Occipital lobe (tissue), 2 donors: ENCODE measurements around the gene C20orf141. TPM values are rescaled to one million over a fixed set of nuclear protein-coding genes. Genes with fewer than 3 reads are reported as not detected.
"Not testable (repeated sequence)": the region's sequence is repeated elsewhere in the genome, so short reads cannot be mapped to it uniquely, and the experiment has no call there.

Experiments used
- DNase-seq: peaks from one replicate; lab custom pipeline; 2025; lab: John Stamatoyannopoulos, UW
- total RNA-seq: library from RNA; depleted of rRNA; stranded (reverse); fragments of >200 nt; gene quantifications from one replicate; pipeline ENCODE4 v1.2.3, GENCODE V29; 2014

C20orf141 gene, protein sequence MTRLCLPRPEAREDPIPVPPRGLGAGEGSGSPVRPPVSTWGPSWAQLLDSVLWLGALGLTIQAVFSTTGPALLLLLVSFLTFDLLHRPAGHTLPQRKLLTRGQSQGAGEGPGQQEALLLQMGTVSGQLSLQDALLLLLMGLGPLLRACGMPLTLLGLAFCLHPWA
- not detected for total RNA-seq

DNA sequence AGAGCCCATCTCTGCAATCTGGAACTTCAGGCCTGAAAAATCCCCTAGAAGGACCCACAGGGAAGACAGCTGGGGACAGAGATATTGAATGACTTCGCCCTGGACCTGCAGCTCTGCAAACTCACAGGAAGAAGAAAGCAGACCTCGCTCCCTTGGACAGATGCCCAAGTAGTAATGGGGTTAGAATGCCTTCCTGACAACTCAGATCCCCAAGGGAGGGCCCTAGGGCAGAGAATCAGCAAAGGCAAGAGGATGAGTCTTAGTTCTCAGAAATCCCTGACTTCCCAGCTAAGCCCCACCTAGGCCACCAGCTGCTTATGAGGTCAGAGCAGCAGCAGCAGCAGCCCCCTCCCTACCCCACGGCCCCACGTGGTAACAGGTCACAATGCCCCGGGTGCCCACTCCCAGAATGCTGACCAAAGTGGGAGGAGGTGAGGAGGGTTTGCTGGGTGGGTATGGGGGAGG, at the start of gene C20orf141:
TSS of gene C20orf141 (plus strand) at position 401 of the 465 bp plus-strand sequence. CDS start 198 bp downstream, outside the sequence.
- DNase-seq: no peak

DNA sequence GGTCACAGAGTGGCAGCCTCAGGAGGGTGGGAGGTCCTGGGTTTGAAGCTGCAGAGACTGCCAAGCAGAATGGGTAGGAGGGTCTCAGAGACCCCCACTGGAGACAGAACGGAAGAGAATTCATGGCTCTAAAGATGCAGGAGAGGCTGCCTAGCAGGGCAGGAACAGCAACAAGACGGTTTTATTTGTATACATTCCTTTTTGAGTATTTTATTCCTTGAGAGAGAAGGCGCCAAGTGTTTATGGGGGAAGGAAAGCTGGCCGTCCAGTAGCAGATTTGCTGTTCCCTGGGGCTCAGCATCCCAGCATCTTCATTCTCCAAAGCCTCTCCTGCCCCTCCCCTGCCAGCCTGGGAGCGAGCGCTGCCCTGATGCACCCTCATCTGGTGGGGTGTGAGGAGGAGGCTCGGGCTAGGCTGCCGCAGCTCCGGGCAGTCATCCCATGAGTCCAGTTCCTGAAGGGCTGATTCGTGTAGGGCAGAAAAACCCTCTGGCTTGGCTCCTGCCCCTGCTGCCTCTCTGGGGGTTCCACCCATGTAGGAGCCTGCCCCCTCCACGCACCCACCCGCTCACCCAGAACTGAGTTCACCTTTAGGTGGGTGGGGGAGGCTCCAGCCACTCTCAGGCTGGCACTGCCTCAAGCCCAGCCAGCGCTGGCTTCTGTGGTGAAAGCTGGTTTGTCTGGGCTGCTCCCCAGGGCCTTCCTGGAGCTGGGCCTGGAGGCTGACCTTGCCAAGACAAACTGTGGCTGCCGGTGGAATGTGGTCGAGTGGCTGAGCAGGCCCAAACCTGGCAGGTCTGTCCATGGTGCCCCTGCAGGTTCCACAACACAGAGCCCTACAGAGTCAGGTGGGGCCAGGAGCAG, 46.8 kb upstream of the C20orf141 start:
- DNase-seq: no peak

DNA sequence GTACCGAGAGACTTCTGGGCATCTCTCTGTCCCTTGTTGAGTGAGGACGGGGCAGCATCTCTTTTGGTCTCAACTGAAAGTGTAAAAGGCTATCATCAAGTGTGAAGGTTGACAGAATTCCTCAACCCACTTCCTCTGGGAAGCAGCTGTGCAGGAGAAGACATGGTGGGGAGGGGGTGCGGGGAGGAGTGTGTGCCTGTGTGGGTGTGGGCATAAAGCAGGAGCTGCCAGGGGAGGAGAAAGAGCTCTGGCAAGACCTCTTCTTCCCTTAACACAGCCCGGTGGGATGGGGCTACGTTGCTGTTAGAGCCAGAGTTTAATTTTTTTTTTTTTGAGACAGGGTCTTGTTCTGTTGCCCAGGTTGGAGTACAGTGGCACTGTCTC, 46.2 kb upstream of the C20orf141 start:
- DNase-seq: no peak

DNA sequence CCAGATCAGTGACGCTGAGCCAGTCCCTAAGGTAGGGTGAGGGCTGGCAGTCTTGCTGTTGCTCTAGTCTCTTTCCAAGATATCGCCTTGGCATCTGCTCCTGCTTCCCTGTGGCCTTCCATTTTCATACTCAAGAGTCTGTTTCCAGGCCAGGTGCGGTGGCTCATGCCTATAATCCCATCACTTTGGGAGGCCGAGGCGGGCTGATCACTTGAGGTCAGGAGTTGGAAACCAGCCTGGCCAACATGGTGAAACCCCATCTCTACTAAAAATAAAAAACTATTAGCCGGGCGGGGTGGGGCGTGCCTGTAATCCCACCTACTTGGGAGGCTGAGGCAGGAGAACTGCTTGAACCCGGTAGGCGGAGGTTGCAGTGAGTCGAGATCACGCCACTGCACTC, 44.7 kb upstream of the C20orf141 start:
- DNase-seq: not testable (repeated sequence)

DNA sequence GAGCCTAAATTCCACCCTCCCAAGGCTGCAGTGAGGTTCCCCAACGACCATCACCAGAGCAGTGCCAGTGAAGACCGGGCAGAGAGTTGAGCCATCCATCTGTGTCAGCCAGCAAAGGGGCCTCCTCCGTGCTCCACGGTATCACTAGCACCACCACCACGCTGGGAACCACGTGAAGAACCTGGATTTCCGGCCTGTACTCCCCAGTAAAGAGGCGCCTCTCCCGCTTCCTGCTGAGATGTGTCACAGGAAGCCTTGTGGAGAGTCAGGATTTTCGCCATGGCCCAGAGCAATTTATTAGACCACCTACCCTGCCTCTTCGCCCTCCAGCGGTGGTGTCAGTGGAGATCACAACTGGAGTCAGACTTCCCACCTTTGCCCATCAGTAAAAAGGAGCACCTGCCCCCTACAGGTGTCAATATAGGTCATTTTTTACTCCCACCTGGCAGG, 43.1 kb upstream of the C20orf141 start:
- no peak for DNase-seq

DNA sequence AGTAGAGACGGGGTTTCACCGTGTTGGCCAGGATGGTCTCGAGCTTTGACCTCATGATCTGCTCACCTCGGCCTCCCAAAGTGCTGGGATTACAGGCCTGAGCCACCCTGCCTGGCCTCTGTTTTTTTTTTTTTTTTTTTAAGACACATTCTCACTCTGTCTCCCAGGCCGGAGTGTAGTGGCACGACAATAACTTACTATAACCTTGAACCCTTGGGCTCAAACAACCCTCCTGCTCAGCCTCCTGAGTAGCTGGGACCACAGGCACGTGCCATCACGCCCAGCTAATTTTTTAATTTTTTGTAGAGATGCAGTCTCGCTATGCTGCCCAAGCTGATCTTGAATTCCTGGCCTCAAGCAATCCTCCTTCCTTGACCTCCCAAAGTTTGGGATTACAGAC, 41.0 kb upstream of the C20orf141 start:
- no peak for DNase-seq

DNA sequence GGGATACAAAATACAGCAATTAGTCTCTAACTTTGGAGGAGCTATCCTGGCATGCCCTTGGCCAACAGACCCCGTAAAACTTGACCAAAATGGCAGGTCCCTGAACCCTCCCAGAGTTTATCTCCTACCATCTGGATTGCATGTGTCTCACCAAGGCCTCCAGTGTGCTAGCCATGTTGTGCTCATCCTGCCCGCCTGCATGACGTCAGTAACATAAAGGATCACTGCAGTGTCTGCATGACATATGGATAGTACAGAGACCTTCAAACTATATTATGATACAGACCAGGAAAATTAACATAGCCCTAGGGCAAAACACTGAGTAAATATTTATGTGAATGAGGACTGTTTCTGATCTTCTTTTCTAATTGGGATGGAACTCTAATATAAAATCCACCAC, 39.6 kb upstream of the C20orf141 start:
- DNase-seq: no peak

DNA sequence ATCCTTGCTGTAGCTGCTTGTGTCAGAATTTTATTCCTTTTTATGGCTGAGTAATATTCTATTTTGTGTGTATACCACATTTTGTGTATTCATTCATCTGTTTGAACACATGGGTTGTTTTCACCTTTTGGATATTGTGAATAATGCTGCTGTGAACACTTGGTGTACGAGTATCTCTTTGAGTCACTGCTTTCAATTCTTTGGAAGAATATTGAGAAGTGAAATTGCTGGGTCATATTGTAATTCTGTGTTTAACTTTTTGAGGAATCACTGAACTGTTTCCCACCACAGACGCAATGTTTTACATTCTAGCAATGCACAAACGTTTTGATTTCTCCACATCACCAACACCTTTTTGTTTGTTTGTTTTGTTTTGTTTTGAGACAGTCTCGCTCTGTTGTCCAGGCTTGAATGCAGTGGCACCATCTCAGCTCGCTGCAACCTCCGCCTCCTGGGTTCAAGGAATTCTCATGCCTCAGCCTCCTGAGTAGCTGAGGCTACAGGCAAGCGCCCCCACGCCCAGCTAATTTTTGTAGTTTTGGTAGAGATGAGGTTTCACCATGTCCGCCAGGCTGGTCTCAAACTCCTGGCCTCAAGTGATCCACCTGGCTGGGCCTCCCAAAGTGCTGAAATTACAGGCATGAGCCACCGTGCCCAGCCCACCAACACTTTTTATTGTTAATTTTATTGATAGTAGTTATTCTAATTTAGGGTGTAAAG, 36.0 kb upstream of the C20orf141 start:
- DNase-seq: no peak

DNA sequence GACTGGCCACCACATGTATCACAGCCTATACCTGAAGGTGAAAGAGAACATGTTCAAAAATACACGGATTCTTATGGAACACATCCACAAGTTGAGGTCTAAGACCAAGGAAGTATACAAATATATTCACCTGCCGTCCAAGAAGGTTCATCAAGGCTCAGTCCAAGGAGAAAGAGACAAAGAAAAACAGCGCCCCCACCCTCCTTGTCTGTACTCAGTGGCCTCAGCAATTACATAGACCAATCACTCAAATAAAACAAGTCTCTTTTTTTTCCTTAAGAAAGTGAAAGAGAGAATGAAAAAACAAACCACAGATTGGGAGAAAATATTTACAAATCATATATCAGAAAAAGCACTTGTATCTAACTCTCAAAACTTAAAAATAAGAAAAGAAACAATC, 33.8 kb upstream of the C20orf141 start:
- no peak for DNase-seq

DNA sequence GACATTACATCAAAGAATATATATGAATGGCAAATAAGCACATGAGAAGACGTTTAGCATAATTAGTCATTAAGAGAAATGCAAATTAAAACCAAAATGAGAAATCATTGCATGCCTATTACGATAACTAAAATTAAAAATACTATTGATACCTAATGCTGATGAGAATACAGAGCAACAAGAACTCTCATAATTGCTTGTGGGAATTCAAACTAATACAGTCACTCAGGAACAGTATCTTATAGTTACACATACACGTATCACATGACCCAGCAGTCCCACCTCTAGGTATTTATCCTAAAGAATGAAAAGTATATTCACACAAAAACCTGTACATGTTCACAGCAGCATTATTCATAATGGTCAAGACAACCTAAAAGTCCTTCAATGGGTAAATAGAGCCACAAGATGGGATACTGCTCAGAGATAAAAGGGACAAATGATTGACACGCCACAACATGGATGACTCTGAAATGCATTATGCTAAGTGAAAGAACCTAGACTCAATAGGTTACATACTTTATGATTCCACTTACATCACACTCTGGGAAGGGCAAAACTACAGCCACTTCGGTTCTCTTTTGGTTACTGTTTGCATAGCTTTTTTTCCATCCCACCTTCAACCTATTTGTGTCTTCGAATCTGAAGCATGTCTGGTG, 30.8 kb upstream of the C20orf141 start:
- no peak for DNase-seq

DNA sequence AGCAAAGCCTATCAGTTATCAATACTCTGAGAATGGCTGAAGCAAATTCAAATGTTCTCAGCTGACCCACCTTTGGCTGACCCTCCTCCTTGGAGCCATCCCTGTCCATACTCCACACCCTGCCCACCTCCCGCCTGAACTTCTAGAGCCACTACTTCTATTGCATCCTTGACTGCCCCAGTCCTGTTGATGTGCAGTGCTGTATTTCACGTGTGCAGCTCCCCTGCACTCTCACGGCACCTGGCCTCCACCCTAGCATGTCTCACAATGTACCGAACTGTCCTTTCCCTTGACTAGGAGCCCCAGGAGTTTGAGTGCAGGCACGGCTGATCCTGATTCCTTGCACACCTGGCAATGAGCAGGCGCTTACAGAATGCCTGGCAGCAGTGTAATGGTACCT, 21.3 kb upstream of the C20orf141 start:
- DNase-seq: no peak

DNA sequence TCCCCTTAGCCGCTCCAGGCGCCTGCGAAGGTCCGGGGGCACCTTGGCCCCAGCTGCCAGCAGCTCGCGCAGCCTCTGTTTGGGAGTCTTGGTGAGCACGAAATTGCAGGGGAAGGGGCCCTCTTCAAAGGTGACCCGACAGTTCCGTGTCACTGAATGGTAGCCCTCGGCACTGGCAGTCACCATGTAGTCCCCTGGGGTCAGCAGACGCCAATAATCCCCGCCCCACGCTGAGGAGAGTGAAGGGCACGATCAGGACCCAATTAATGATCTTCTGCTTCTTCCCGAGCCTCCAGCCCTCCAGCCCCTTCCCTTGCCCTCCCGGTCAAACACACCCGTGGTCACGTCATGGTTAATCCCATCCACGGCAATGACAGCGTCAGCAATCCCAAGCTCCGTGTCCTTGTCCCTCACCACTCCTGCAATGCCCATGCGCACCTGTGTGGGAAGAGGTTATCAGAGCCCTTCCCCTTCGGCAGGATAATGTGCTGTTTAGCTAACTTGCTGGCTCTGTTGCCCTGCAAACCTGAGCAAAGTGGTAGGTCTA, 20.5 kb upstream of the C20orf141 start:
- DNase-seq: no peak

DNA sequence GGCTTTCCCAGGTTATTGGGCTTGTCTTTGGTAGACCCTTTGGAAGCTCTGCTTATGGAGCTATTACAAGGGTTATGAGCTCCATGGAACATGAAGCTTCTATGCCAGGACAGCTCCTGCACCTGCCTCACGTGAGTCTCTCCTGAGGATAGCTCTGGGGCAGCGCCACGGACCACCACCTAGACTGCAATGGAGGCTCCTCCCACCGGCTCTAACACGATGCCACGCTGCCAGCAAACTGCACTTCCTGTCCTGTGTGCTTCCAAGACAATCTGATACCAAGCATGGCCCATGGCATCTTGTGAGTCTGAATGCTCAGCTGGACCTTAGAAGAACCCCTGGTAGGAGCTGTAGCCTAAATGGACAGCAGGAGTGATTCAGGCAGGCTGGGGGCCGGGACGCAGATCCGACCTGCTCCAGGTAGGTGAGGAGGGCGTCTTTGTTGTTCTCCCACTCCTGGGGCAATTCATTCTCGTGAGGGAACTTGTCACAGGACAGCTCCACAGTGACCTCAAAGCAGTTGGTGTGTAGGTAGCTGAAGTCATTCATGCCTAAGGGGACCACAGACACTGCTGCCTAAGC, 19.8 kb upstream of the C20orf141 start:
- no peak for DNase-seq

DNA sequence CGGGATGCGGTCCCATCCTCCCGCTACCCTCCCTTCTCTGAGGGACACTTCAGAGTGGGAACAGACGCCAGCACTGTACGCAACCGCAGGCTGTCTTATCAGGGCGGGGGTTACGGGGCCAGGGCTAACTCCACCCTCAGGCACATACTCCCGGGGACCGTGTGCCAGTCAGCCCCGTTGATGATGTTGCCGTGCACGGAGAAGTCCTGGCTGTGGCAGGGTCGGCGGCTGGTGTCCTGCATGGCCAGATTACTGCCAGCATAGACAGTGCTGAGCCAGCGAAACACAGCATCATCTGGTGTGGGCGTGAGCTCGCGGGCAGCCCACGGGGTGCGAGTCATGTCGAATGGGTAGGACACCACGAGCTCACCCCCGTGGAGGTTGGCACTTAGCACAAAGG, 19.3 kb upstream of the C20orf141 start:
- DNase-seq: no peak

DNA sequence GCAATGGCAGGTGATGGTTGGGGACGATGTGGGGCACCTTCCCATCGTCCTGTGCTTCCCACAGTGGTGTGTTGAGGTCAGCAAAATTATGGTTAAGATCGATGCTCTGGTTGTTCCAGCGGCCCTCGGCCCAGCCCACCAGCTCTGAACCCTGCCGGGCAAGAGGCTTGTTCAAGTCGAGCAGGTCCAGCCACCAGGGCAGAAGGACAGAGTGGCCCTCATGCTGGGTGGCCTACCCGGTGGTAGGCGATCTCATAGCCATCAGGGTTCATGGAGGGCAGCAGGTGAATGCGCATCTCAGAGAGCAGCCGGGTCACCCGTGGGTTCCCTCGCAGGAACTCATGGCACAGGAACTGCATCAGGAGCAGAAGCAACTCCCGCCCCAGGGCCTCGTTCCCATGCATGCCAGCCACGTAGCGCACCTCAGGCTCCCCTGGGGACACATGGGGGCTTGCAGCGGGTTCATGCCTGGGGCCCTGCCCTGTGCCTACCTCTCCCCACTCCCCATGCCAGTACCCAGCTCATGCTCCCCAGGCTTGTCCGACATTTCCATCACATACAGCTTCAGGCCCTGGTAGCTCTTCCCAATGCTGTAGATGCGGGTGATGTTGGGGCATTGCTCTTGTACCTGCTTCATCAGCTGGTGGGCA, 18.7 kb upstream of the C20orf141 start:
- DNase-seq: no peak

DNA sequence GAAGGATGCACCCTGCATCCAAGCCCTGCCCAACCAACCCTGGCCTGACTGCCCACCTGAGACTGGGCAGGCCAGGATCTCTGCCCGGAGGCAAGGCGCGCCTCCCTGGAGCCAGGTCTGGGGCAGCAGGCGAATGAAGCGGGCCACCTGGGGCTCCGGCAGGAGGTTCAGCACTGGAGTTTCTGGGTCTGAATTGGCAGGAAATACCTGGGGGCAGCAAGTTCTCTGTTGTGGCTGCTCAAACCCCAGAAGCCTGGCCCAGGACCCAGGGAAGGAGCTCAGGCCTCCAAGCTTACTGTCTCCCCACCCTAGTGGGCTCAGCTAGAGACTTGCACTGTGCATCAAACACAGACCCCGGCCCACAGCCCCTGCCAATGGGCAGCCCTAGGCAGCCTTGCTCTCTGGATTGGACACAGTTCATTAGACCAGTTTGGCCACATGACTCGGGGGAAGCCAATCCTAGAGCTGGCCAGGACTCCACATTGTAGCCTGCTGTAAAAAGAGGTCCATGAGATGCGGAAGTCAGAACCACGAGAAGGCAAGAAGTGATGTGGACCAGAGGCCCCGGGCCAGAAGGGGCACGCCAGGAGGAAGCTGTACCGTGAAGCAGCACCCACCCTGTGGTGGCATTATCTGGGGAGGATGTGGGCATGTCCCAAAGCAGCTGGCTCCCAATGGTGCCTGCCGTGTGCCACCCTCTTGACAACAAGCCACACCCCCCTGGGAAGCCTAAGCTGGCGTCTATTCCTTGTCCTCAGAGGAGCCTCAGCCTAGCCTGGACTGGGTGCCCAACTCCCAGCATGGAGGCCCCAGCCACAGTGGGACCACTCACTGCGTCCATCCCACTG, 17.4 kb upstream of the C20orf141 start:
- DNase-seq: no peak

DNA sequence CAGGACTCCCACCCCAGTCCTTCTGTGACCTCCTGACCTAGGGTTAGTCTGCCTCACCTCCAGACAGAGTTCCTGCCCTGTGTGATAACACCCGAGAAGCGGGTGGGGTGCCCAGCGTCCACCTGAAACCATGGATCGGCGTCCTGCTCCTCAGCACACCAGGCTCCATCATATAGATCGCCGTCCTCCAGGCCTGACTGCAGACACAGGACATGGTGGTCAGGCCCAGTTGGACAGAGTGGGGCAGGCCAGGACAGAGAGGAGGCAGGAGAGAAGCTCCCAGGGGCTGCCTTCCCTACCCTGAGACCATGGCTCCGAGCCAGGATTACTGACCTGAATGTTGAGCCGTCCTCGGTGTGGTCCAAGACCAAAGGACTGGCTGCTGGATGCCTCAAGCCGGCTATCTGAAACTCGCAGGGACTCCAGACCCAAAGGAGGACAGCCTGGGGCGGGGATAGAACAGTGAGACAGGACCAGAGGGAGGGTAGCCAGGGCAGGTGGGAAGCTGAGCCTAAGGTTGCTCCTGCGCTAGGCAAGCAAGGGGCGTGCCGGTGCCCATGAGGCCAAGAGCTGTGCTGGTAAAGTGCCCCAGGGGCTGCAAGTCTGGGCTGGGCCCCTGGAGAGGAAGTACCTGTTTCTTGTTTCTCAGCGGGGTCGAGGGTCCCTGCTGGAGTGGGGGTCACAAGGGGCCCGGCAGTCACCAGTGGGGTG, 16.5 kb upstream of the C20orf141 start:
- no peak for DNase-seq

DNA sequence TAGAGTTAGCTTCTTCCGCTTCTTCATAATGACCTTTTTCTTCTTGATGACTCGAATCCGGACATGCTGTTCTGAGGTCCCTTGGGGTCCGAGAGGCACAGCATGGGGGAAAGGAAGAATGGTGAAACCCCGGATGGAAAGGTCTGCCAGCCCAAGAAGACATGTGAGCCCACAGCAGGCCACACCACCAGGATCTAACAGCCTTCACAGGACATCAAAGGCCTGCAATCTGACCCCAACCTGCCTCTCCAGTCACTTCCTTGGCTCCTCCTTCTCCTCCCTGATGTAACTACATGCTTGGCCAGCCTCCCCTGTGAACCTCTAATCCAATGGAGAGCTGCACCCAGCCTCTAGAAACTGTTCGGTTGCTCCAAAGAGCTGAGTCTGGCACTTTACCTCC, 16.0 kb upstream of the C20orf141 start:
- no peak for DNase-seq

DNA sequence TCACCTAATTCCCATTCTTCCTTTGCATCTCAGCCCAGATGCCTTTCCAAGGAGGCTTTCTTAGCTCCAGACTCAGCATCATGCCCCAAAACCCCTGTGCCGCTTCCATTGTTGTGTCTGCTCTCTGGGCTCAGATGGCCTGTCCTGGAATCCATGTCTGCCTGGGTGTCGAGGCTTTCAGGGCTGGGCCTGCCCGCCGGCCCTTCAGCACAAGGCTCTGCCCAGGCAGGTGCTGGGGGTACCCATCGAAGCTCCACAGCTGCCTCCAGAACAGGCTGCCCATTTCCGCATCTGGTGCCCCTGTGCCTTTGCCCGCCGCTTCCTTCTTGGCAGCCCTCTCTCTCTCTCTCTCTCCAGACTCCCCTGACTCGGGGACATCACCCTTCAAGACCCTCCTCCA, 15.5 kb upstream of the C20orf141 start:
- DNase-seq: no peak
